Measurements from ENCODE around the gene HOXC13. TPM values are rescaled to one million over a fixed set of nuclear protein-coding genes. Genes with fewer than 3 reads are reported as not detected.

The HOXC13 gene
- total RNA-seq, 2 experiments from 2014 or later: not detected

DNA sequence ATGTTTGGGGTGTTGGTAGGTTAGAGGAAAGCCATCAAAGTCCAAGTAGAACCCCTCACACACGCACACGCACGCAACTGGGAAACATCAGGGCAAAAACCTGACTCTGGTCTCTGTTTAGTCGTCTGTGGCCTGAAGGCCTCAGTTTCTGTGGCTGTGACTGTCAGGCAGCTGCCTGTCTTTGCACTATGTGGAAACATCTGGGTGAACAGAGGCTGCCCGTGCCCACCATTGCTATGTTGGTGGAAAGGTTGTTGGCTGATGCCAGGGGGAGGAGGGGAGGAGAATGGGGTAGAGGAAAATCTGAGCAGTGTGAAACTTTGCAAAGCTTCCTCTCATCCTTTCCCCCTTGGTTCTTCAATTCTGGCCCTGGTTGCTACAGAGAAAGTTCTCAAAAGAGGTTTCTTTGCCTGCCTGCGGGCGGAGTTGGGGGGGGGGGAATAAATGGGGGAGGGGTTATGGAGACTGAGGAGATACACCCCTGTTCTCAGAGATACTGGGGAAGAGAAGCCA is 53.8 kb downstream of the HOXC13 start:
- ATAC-seq: no peak
- POLR2A ChIA-PET: interaction anchor here (0.6 kb wide), 1 partner anchor 291 kb away, joined by 3 read pairs; no protein-coding TSS in a partner anchor

GRCh38 chr12:53993162-53994008 is 54.8 kb downstream of the HOXC13 start:
- DNase-seq (no peak), ATAC-seq (no peak)
- Mint-ChIP-seq H3K4me1 (ENCODE audit: low read depth) (peaks cover 40% of the 10 kb centered on the region), H3K4me3 (peak overlapping the region; percentile 28), H3K27ac (no peak overlapping the region), H3K9me3 (ENCODE audit: insufficient read depth) (no peaks in the 10 kb centered on the region), H3K36me3 (ENCODE audit: low read depth) (peaks cover 5% of the 10 kb centered on the region), H3K27me3 (ENCODE audit: low read depth) (peaks cover 92% of the 10 kb centered on the region)
- ChIA-PET CTCF (interaction anchor here (0.8 to 0.9 kb wide), 2 partner anchors 198 to 208 kb away, joined by 3 to 4 read pairs; no protein-coding TSS in a partner anchor), POLR2A (no interaction called here)

More for the DNA sequence above, 53.8 kb downstream of the HOXC13 start:
- Mint-ChIP-seq H3K4me3 (no peak overlapping the region), H3K36me3 (ENCODE audit: low read depth) (peaks cover 5% of the 10 kb centered on the region), H3K27me3 (ENCODE audit: low read depth) (peaks cover 92% of the 10 kb centered on the region), H3K27ac (no peak overlapping the region), H3K9me3 (ENCODE audit: insufficient read depth) (no peaks in the 10 kb centered on the region), H3K4me1 (ENCODE audit: low read depth) (peaks cover 40% of the 10 kb centered on the region)
- CTCF ChIA-PET: interaction anchor here (0.8 to 2.4 kb wide), 6 partner anchors 12 to 224 kb away, joined by 3 to 8 read pairs (median 4); no protein-coding TSS in a partner anchor
- DNase-seq: no peak

DNA sequence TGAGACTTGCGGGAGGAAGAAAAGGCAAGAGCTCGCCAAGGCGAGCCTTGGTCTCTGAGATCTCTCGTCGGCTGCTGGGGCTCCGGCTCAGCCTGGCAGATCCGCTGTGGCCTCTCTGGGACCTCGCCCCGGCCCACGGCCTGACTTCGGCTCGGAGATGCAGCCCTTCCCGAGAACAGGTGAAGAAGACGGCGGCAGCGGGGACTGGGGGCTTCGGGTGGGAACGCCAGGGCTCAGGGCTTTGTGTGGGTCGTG is 55.3 kb downstream of the HOXC13 start:
- DNase-seq (no peak), ATAC-seq (no peak)
- peaks cover 5% of the 10 kb centered on the region for H3K36me3 Mint-ChIP-seq (ENCODE audit: low read depth)
- ChIA-PET POLR2A (no interaction called here), CTCF (interaction anchor here (0.9 kb wide), 1 partner anchor 207 kb away, joined by 3 read pairs; no protein-coding TSS in a partner anchor)
- H3K27ac Mint-ChIP-seq: no peak overlapping the region
- H3K27me3 Mint-ChIP-seq (ENCODE audit: low read depth): peaks cover 95% of the 10 kb centered on the region
- H3K9me3 Mint-ChIP-seq (ENCODE audit: insufficient read depth): no peaks in the 10 kb centered on the region
- peak overlapping the region; percentile 10 for H3K4me3 Mint-ChIP-seq
- H3K4me1 Mint-ChIP-seq (ENCODE audit: low read depth): peaks cover 36% of the 10 kb centered on the region

DNA sequence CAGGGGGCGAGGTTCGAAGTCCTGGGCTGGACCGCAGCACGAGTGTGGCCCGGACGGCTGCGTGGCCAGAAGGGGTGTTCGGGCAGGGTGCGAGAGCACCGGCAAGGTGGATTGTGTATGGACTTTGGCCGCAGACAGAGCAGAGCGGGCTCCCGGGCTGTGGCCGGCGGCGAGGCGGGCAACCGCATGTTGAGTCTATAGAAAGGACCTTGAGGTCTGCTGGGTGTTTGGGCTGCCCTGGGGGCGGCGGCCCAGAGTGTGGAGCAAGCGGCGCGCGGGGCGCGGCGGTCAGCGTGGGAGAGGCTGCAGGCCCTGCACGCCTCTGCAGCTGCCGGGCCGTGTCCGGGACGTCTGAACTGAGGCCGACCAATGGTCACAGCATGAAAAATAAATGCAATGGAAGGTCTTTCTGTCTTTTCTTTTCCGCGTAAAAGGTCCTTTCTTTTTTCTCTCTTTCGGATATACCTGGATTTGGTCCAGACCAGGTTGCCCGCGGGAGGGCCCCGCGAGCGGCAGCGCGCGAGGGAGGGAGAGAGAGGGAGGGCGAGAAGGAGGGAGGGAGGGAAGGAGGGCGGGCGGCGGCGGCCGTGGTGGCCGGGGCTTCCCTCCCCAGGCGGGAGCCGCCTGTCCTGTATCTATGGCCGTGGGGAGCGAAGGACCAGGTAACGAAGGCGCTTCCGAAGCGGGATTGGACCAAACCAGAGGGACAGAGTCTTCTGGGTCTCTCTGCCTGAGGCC is 55.8 kb downstream of the HOXC13 start:
- Mint-ChIP-seq H3K4me1 (ENCODE audit: low read depth) (peaks cover 31% of the 10 kb centered on the region), H3K27me3 (ENCODE audit: low read depth) (peaks cover 94% of the 10 kb centered on the region), H3K9me3 (ENCODE audit: insufficient read depth) (no peaks in the 10 kb centered on the region), H3K27ac (no peak overlapping the region), H3K4me3 (peak overlapping the region; percentile 10), H3K36me3 (ENCODE audit: low read depth) (peaks cover 5% of the 10 kb centered on the region)
- no peak for ATAC-seq
- no peak for DNase-seq
- CTCF ChIA-PET: interaction anchor here (2.0 kb wide), 1 partner anchor 9 kb away, joined by 12 read pairs; the partner anchor contains the start of gene HOXC10
- POLR2A ChIA-PET: no interaction called here

- H3K27ac Mint-ChIP-seq: no peak overlapping the region
Measured at GRCh38 chr12:53995002-53995377, 56.4 kb downstream of the HOXC13 start.

DNA sequence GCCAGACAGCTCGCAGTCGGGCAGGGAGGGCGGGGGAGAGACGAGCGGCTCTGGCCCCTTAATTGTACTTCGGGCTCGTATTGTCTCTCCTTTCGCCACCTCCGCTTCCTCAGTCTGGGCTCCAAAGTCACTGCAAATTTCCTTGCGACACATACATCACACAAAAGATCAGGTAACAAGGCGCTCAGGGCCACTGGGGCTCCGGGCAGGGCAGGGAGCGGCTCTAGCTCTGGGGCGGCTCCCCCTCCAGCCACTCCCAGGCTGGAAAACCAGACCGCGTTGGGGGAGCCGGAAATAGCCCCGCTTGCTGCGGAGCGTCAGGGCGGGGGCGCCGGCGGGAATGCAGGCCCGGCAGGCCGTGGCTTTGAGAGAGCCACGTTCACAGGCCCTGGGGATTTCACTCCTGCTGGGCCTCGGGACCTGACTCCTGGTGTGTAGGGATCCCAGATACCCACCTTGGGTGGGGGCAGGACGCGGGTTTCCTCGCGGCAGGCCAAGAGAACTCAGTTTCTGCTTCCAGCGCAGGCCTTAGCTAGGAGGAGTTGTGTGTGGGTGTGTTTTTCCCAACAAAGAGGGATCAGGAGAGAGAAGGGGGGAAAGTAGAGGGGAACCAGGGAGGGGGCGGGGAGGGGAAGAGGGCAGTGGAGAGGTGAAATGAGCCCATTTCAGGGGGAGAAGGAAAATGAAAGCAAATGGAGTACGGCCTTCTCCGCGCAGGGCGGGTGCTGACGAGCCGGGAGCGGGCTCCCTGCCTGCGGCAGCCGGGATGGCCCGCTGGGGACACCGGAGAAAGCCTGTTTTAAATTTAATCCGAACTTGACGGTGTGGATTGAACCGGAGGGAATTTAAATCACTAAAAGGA is 57.0 kb downstream of the HOXC13 start:
- H3K27me3 Mint-ChIP-seq (ENCODE audit: low read depth): peaks cover 93% of the 10 kb centered on the region
- peaks cover 5% of the 10 kb centered on the region for H3K36me3 Mint-ChIP-seq (ENCODE audit: low read depth)
- ATAC-seq (peak; percentile 28), DNase-seq (no peak)
- H3K4me3 Mint-ChIP-seq: peak overlapping the region; percentile 72
- POLR2A ChIA-PET: no interaction called here
- H3K27ac Mint-ChIP-seq: no peak overlapping the region
- H3K9me3 Mint-ChIP-seq (ENCODE audit: insufficient read depth): no peaks in the 10 kb centered on the region
- CTCF ChIA-PET: interaction anchor here (0.8 to 2.1 kb wide), 5 partner anchors 10 to 213 kb away, joined by 3 to 12 read pairs (median 5); partner anchors contain the start of genes HOXC10 and HOXC5
- peaks cover 27% of the 10 kb centered on the region for H3K4me1 Mint-ChIP-seq (ENCODE audit: low read depth)

More at GRCh38 chr12:53995002-53995377, 56.4 kb downstream of the HOXC13 start:
- Mint-ChIP-seq H3K9me3 (ENCODE audit: insufficient read depth) (no peaks in the 10 kb centered on the region), H3K36me3 (ENCODE audit: low read depth) (peaks cover 5% of the 10 kb centered on the region), H3K4me3 (peak overlapping the region; percentile 5), H3K4me1 (ENCODE audit: low read depth) (peaks cover 27% of the 10 kb centered on the region), H3K27me3 (ENCODE audit: low read depth) (peaks cover 94% of the 10 kb centered on the region)
- POLR2A ChIA-PET: no interaction called here
- CTCF ChIA-PET: interaction anchor here (2.0 to 2.1 kb wide), 2 partner anchors 9 to 38 kb away, joined by 6 to 12 read pairs; partner anchors contain the start of genes HOXC10 and HOXC5
- ATAC-seq: no peak
- peak; percentile 41 for DNase-seq

Small RNAs within 50 kb of the gene (microRNA-seq; reads per million reads assigned to microRNA genes)
- 6.9 reads per million, percentile 13 among the genes with 10 or more reads in this experiment for gene MIR196A2

Other genes with a start within 250 kb of the HOXC13 start
- 10 to 100 TPM; 23.8 to 27.9 TPM for gene CALCOCO1, start 211.4 kb upstream of the HOXC13 start, total RNA-seq
- gene CISTR, start 186.9 kb upstream of the HOXC13 start, total RNA-seq: not detected
- gene HOXC12, start 16.1 kb downstream of the HOXC13 start, total RNA-seq: not detected
- gene HOXC11, start 34.3 kb downstream of the HOXC13 start, total RNA-seq: not detected
- gene HOTAIR, start 36.1 kb downstream of the HOXC13 start, total RNA-seq: not detected
- gene HOXC10, start 46.3 kb downstream of the HOXC13 start, total RNA-seq: not detected
- gene HOXC9, start 61.3 kb downstream of the HOXC13 start, total RNA-seq: not detected
- gene HOXC8, start 70.2 kb downstream of the HOXC13 start, total RNA-seq: not detected
- gene HOXC6, start 89.6 kb downstream of the HOXC13 start, total RNA-seq: not detected
- gene HOXC5, start 94.2 kb downstream of the HOXC13 start, total RNA-seq: not detected
- 1 to 10 TPM; 1.1 to 1.3 TPM for gene HOXC4, start 115.0 kb downstream of the HOXC13 start, total RNA-seq

Measured in activated CD8-positive, alpha-beta T cell treated with anti-CD3 and anti-CD28 coated beads, Interleukin-2, amount 10 ng/mL, durations not matched to agents 7 days and 5 days (primary cell).